Esophagus muscularis mucosa (tissue), 4 donors: ENCODE results near the gene KYAT1. TPM values are rescaled to one million over a fixed set of nuclear protein-coding genes. Genes with fewer than 3 reads are reported as not detected.

Experiments
- DNase-seq: peaks from one replicate; pipeline ENCODE4 v3.0.0-alpha.2; 2017; ENCODE audit errors: extremely low spot score
- H3K27ac ChIP-seq, 4 donors: fragments of 200-600 bp; sonication (generic); replicated peaks in 1 of 4; 1 replicate in 3 of 4; 2 replicates in 1 of 4; pipeline ENCODE4 v1.5.1; 2016 to 2019; ENCODE audit warnings: mild to moderate bottlenecking in 1 of 4
- H3K27me3 ChIP-seq, 4 donors: fragments of 200-600 bp; sonication (generic); one replicate each; pipeline versions ENCODE4 v1.5.1 to v1.6.0; 2016 to 2019
- H3K36me3 ChIP-seq, 4 donors: fragments of 200-600 bp; sonication (generic); one replicate each; pipeline ENCODE4 v1.5.1; 2016 to 2019
- H3K4me1 ChIP-seq, 4 donors: fragments of 200-600 bp; sonication (generic); one replicate each; pipeline ENCODE4 v1.5.1; 2016 to 2019
- H3K4me3 ChIP-seq, 4 donors: fragments of 200-600 bp; sonication (generic); 1 replicate in 2 of 4; 2 replicates in 2 of 4; pipeline ENCODE4 v1.5.1; 2016 to 2019; ENCODE audit warnings: mild to moderate bottlenecking in 4 of 4, moderate library complexity in 1 of 4
- H3K9me3 ChIP-seq, 4 donors: fragments of 200-600 bp; sonication (generic); 1 replicate in 3 of 4; 2 replicates in 1 of 4; pipeline ENCODE4 v1.5.1; 2016 to 2019
- EP300 ChIP-seq: sonication (generic); formaldehyde crosslinking; IDR thresholded peaks from one replicate; pipeline ENCODE4 v1.6.1; 2017; ENCODE audit warnings: antibody characterized with exemption
- POLR2A ChIP-seq: fragments of 450-650 bp; IDR thresholded peaks from one replicate; pipeline ENCODE4 v1.6.1; 2017; ENCODE audit warnings: antibody characterized with exemption, moderate library complexity, mild to moderate bottlenecking, low read depth
- POLR2AphosphoS5 ChIP-seq, 2 donors: sonication (generic); formaldehyde crosslinking; IDR thresholded peaks; one replicate each; pipeline ENCODE4 v1.6.1; 2017; ENCODE audit warnings: antibody characterized with exemption in 2 of 2
- WGBS: methylation state at CpG from one replicate; pipeline ENCODE4 v1.1.5; 2018; 5-methylcytosine and 5-hydroxymethylcytosine counted together
- intact Hi-C: fragments of 100-400 bp; cut with DNase I; formaldehyde crosslinking; loops from one replicate; pipeline ENCODE4 v1.15.1; 2023
- total RNA-seq, 4 donors: library from RNA; depleted of rRNA; stranded (reverse); fragments of >200 nt; gene quantifications; one replicate each; pipeline versions ENCODE4 v1.1.0 to v1.2.1, GENCODE V29; 2016
- TF ChIP-seq, protein P1 (sequence below), 3 experiments: fragments of 200-600 bp in 2 of 3; fragments of 450-650 bp in 1 of 3; sonication (generic) in 2 of 3; IDR thresholded peaks; one replicate each; pipeline ENCODE4 v1.5.1; 2017 to 2019; ENCODE audit warnings: antibody characterized with exemption in 3 of 3, mild to moderate bottlenecking in 2 of 3, moderate library complexity in 1 of 3

Gene KYAT1
- total RNA-seq, 4 donors from 2014 or later, result 4.3 to 8.4 (median 6.2) TPM

- Histone ChIP-seq H3K4me3 (peak overlapping the region; percentile 31 to 52 (median 34)), H3K27ac (peak overlapping the region; percentile 80 to 88 (median 86)), H3K4me1 (peaks cover 50 to 75% (median 69%) of the 10 kb centered on the region in 4 donors), H3K9me3 (no peaks in the 10 kb centered on the region), H3K27me3 (no peaks in the 10 kb centered on the region), H3K36me3 (peaks cover 7 to 88% (median 68%) of the 10 kb centered on the region in 4 donors)
- no peak for DNase-seq
- TF ChIP-seq, protein P1, sequence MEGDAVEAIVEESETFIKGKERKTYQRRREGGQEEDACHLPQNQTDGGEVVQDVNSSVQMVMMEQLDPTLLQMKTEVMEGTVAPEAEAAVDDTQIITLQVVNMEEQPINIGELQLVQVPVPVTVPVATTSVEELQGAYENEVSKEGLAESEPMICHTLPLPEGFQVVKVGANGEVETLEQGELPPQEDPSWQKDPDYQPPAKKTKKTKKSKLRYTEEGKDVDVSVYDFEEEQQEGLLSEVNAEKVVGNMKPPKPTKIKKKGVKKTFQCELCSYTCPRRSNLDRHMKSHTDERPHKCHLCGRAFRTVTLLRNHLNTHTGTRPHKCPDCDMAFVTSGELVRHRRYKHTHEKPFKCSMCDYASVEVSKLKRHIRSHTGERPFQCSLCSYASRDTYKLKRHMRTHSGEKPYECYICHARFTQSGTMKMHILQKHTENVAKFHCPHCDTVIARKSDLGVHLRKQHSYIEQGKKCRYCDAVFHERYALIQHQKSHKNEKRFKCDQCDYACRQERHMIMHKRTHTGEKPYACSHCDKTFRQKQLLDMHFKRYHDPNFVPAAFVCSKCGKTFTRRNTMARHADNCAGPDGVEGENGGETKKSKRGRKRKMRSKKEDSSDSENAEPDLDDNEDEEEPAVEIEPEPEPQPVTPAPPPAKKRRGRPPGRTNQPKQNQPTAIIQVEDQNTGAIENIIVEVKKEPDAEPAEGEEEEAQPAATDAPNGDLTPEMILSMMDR (IDR thresholded peaks at IDR 0.05), result no peak
- TF ChIP-seq EP300 (no peak), POLR2A (no peak), POLR2AphosphoS5 (IDR thresholded peaks at IDR 0.05) (no peak)
- WGBS, result 77% methylated on average over 13 of the region's 15 CpGs
- intact Hi-C loops, result no loop called here
Measured at GRCh38 chr9:128891321-128892220, 9.8 kb upstream of the KYAT1 start.

DNA sequence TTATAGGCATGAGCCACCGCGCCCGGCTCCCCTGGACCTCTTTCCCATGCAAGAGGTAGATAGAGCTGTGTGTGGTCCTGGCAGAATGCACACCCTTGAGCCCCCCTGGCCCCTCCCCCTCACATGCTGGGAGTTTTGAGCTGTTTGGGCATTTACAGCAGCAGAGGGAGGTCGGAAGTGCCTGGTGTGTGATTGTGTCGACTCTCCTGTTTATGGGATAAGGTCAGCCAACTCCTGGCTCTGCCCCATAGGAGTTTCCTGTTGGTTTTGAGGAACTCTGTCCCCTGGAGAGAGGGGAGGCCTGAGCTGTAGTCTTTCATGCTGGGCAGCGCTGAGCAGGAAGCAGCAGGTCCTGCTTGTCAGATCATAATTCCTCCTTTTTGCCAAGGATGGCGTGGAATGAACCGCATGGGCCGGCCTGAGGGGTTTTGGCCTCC lies 6.2 kb upstream of the KYAT1 start:
- 66% methylated on average over 8 of the region's 9 CpGs for WGBS
- H3K36me3 ChIP-seq, result peaks cover 0 to 74% (median 52%) of the 10 kb centered on the region in 4 donors
- no peak overlapping the region for H3K4me3 ChIP-seq
- TF ChIP-seq POLR2AphosphoS5 (IDR thresholded peaks at IDR 0.05), result no peak
- TF ChIP-seq POLR2A, result no peak
- TF ChIP-seq EP300, result no peak
- TF ChIP-seq, protein P1 (IDR thresholded peaks at IDR 0.05), result no peak
- H3K9me3 ChIP-seq, result no peaks in the 10 kb centered on the region
- peak overlapping the region; percentile 36 to 62 (median 50) for H3K27ac ChIP-seq
- no peaks in the 10 kb centered on the region for H3K27me3 ChIP-seq
- DNase-seq, result no peak
- peaks cover 73 to 93% (median 91%) of the 10 kb centered on the region in 4 donors for H3K4me1 ChIP-seq
- intact Hi-C loops, result no loop called here

DNA sequence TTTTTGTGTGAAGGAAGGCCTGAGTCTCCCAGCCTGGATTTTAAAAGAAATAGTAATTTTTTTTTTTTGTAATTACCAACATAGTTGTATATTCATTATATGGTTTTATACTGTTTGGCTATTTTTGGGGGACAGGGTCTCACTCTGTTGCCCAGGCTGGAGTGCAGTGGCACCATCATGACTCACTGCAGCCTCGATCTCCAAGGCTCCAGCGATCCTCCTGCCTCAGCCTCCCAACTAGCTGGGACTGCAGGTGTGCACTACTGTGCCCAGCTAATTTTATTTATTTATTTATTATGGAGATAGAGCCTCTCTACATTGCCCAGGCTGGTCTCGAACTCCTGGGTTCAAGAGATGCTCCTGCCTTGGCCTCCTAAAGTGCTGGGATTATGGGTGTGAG lies 5.3 kb upstream of the KYAT1 start:
- TF ChIP-seq, protein P1 (IDR thresholded peaks at IDR 0.05), result no peak
- TF ChIP-seq EP300, result no peak
- no peak for TF ChIP-seq POLR2AphosphoS5 (IDR thresholded peaks at IDR 0.05)
- no peak for TF ChIP-seq POLR2A
- no peak for DNase-seq
- H3K4me1 ChIP-seq, result peaks cover 65 to 87% (median 85%) of the 10 kb centered on the region in 4 donors
- H3K4me3 ChIP-seq, result no peak overlapping the region
- H3K36me3 ChIP-seq, result peaks cover 0 to 74% (median 52%) of the 10 kb centered on the region in 4 donors
- intact Hi-C loops, result no loop called here
- H3K27ac ChIP-seq, result peak overlapping the region in 3 of 4 donors; percentile 16 to 22 (median 21)
- 92% methylated on average over 3 of the region's 3 CpGs for WGBS
- no peaks in the 10 kb centered on the region for H3K9me3 ChIP-seq
- H3K27me3 ChIP-seq, result no peaks in the 10 kb centered on the region

- Histone ChIP-seq H3K27ac (peak overlapping the region; percentile 16 to 99 (median 47)), H3K4me3 (no peak overlapping the region), H3K9me3 (no peaks in the 10 kb centered on the region), H3K27me3 (no peaks in the 10 kb centered on the region), H3K36me3 (peaks cover 0 to 70% (median 51%) of the 10 kb centered on the region in 4 donors), H3K4me1 (peaks cover 58 to 82% (median 78%) of the 10 kb centered on the region in 4 donors)
- intact Hi-C loops, result no loop called here
- no peak for DNase-seq
- TF ChIP-seq EP300, result no peak
- TF ChIP-seq, protein P1 (IDR thresholded peaks at IDR 0.05), result no peak
- no peak for TF ChIP-seq POLR2A
- TF ChIP-seq POLR2AphosphoS5 (IDR thresholded peaks at IDR 0.05), result no peak
- whole genome bisulfite sequencing, result 63% methylated on average over 13 of the region's 13 CpGs
Measured at GRCh38 chr9:128886211-128886891, 4.6 kb upstream of the KYAT1 start.
